Measurements from ENCODE around the gene SLC44A4.

SLC44A4 gene

DNA sequence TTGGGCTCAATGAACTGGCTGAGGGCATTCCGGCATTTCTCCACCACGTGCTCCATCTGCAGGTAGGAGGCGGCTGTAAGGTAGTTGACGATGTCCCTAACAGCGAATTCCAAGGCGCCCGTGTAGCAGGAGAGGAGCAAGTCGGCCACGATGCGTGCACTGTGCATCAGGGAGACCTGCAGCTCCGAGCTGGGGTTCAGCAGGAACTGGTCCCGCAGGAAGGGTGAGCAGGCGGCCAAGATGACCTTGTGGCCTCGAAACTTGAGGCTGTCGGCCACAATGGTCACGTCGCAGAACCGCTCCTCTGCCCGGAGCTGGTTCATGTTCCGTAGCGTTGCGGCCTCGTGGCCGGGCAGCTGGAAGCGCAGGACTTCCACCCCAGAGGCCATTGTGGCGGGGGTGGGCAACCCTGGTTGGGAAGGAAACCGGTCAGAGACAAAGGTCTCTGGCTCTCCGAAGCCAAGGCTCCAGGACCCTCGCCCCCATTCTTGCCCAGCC, 22.2 kb upstream of the SLC44A4 start:
- no peaks in the 10 kb centered on the region for H3K9me3 ChIP-seq (ENCODE audit: control insufficient read depth, insufficient read depth, low read depth, low read length)
- ChIA-PET CTCF (interaction anchor here (1.2 kb wide), 1 partner anchor 13 kb away, joined by 4 read pairs; no protein-coding TSS in a partner anchor), POLR2A (interaction anchor here (0.7 to 2.4 kb wide), 5 partner anchors 17 to 73 kb away, joined by 3 to 12 read pairs (median 5); partner anchors contain the start of genes DXO and HSPA1B)
- peak overlapping the region; percentile 62 for H3K4me3 ChIP-seq (ENCODE audit: low read depth, low read length)
- TF ChIP-seq ZNF354C (tag by site-specific recombination; IDR thresholded peaks at IDR 0.05; ENCODE audit: borderline replicate concordance, low read depth), result no peak
- peak; percentile 99 for TF ChIP-seq ZNF600 (tag by site-specific recombination; IDR thresholded peaks at IDR 0.05)
- 0 out of 2 replicates have a peak, but pooled peaks have one; percentile 24 for TF ChIP-seq IKZF3 (tag by site-specific recombination; IDR thresholded peaks at IDR 0.05)
- peaks cover 0 to 8% of the 10 kb centered on the region in 2 experiments; a peak in 1 of 3 replicates for H3K36me3 ChIP-seq (ENCODE audit: control insufficient read depth in 2 of 2, insufficient read depth in 1 of 2, low read length in 2 of 2)
- H3K27ac ChIP-seq (ENCODE audit: extremely low read depth, low read depth, low read length), result peak overlapping the region; percentile 9; the same call in 1 of the 2 replicates
- H3K4me1 ChIP-seq (ENCODE audit: control insufficient read depth, insufficient read depth, low read length), result peaks cover 7% of the 10 kb centered on the region

- CTCF ChIA-PET, result interaction anchor here (0.6 to 1.2 kb wide), 2 partner anchors 13 to 33 kb away, joined by 4 read pairs; no protein-coding TSS in a partner anchor
- Histone ChIP-seq H3K4me3 (ENCODE audit: low read depth, low read length) (no peak overlapping the region), H3K9me3 (ENCODE audit: control insufficient read depth, insufficient read depth, low read depth, low read length) (no peaks in the 10 kb centered on the region), H3K36me3 (ENCODE audit: control insufficient read depth in 2 of 2, insufficient read depth in 1 of 2, low read length in 2 of 2) (peaks cover 7 to 16% of the 10 kb centered on the region in 2 experiments), H3K27ac (ENCODE audit: extremely low read depth, low read depth, low read length) (no peak overlapping the region), H3K4me1 (ENCODE audit: control insufficient read depth, insufficient read depth, low read length) (peaks cover 6% of the 10 kb centered on the region)
- POLR2A ChIA-PET, result interaction anchor here (0.7 to 3.1 kb wide), 4 partner anchors 16 to 52 kb away, joined by 3 to 30 read pairs (median 4); partner anchors contain the start of gene NEU1
- no peak for TF ChIP-seq WT1 (tag by site-specific recombination; IDR thresholded peaks at IDR 0.05)
- TF ChIP-seq ZNF280D (tag by site-specific recombination; IDR thresholded peaks at IDR 0.05), result no peak
- peak; percentile 82 for TF ChIP-seq GLIS2 (tag by site-specific recombination; IDR thresholded peaks at IDR 0.05)
- TF ChIP-seq ZNF354C (tag by site-specific recombination; IDR thresholded peaks at IDR 0.05; ENCODE audit: borderline replicate concordance, low read depth), result no peak
- TF ChIP-seq ZNF664 (tag by site-specific recombination; IDR thresholded peaks at IDR 0.05), result no peak
- TF ChIP-seq ZNF548 (tag by site-specific recombination; IDR thresholded peaks at IDR 0.05), result no peak
- TF ChIP-seq ZNF138 (tag by site-specific recombination; IDR thresholded peaks at IDR 0.05; ENCODE audit: borderline replicate concordance), result no peak
- TF ChIP-seq YY1 (tag by site-specific recombination; IDR thresholded peaks at IDR 0.05), result no peak
- peak; percentile 22 for TF ChIP-seq ZBTB26 (tag by site-specific recombination; optimal IDR thresholded peaks at IDR 0.05)
- TF ChIP-seq ZNF146 (tag by site-specific recombination; IDR thresholded peaks at IDR 0.05), result no peak
- TF ChIP-seq ZIC2 (tag by site-specific recombination; IDR thresholded peaks at IDR 0.05), result peak; percentile 21; the same call in 1 of the 2 replicates
- TF ChIP-seq GLIS1 (tag by site-specific recombination; IDR thresholded peaks at IDR 0.05), result peak; percentile 90
- no peak for TF ChIP-seq MEIS1 (CRISPR knock-in tag; IDR thresholded peaks at IDR 0.05; ENCODE audit: borderline replicate concordance)
- no peak for TF ChIP-seq ZNF639 (tag by site-specific recombination; IDR thresholded peaks at IDR 0.05)
- TF ChIP-seq, protein P1, sequence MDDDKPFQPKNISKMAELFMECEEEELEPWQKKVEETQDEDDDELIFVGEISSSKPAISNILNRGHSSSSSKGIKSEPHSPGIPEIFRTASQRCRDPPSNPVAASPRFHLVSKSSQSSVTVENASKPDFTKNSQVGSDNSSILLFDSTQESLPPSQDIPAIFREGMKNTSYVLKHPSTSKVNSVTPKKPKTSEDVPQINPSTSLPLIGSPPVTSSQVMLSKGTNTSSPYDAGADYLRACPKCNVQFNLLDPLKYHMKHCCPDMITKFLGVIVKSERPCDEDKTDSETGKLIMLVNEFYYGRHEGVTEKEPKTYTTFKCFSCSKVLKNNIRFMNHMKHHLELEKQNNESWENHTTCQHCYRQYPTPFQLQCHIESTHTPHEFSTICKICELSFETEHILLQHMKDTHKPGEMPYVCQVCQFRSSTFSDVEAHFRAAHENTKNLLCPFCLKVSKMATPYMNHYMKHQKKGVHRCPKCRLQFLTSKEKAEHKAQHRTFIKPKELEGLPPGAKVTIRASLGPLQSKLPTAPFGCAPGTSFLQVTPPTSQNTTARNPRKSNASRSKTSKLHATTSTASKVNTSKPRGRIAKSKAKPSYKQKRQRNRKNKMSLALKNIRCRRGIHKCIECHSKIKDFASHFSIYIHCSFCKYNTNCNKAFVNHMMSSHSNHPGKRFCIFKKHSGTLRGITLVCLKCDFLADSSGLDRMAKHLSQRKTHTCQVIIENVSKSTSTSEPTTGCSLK (tag by site-specific recombination; IDR thresholded peaks at IDR 0.05), result no peak
- TF ChIP-seq, protein P2, sequence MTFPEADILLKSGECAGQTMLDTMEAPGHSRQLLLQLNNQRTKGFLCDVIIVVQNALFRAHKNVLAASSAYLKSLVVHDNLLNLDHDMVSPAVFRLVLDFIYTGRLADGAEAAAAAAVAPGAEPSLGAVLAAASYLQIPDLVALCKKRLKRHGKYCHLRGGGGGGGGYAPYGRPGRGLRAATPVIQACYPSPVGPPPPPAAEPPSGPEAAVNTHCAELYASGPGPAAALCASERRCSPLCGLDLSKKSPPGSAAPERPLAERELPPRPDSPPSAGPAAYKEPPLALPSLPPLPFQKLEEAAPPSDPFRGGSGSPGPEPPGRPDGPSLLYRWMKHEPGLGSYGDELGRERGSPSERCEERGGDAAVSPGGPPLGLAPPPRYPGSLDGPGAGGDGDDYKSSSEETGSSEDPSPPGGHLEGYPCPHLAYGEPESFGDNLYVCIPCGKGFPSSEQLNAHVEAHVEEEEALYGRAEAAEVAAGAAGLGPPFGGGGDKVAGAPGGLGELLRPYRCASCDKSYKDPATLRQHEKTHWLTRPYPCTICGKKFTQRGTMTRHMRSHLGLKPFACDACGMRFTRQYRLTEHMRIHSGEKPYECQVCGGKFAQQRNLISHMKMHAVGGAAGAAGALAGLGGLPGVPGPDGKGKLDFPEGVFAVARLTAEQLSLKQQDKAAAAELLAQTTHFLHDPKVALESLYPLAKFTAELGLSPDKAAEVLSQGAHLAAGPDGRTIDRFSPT (tag by site-specific recombination; IDR thresholded peaks at IDR 0.05), result peak; percentile 31; the same call in 1 of the 2 replicates
- TF ChIP-seq ZNF626 (tag by site-specific recombination; IDR thresholded peaks at IDR 0.05), result no peak
- TF ChIP-seq ZNF366 (tag by site-specific recombination; conservative IDR thresholded peaks at IDR 0.05), result no peak
Measured at GRCh38 chr6:31899882-31900722, 21.3 kb upstream of the SLC44A4 start.
